Transverse colon (tissue), 4 donors: Measurements from ENCODE around the gene TMEM123. TPM values are rescaled to one million over a fixed set of nuclear protein-coding genes. Genes with fewer than 3 reads are reported as not detected.
"Not testable (repeated sequence)": the region's sequence is repeated elsewhere in the genome, so short reads cannot be mapped to it uniquely, and the experiment has no call there.

Experiments used
- DNase-seq: peaks from one replicate; pipeline ENCODE4 v3.0.0-alpha.2; 2019
- H3K27ac ChIP-seq, 4 donors: fragments of 200-600 bp; sonication (generic); 2 replicates each; pipeline ENCODE4 v1.5.1; 2016 to 2018; ENCODE audit warnings: inconsistent platforms in 4 of 4
- H3K27me3 ChIP-seq: fragments of 200-600 bp; sonication (generic); 2 replicates; pipeline ENCODE4 v1.5.1; 2017; ENCODE audit warnings: inconsistent platforms
- H3K36me3 ChIP-seq, 4 donors: fragments of 200-600 bp; sonication (generic); 2 replicates each; pipeline ENCODE4 v1.5.1; 2017 to 2019; ENCODE audit warnings: inconsistent platforms in 4 of 4
- H3K4me1 ChIP-seq, 4 donors: fragments of 200-600 bp; sonication (generic); 2 replicates each; pipeline ENCODE4 v1.5.1; 2017 to 2020; ENCODE audit warnings: inconsistent platforms in 4 of 4
- H3K4me3 ChIP-seq, 4 donors: fragments of 200-600 bp; sonication (generic); 1 replicate in 1 of 4; 2 replicates in 3 of 4; pipeline versions ENCODE4 v1.5.1 to v1.6.1; 2017 to 2019; ENCODE audit warnings: inconsistent platforms in 4 of 4
- H3K9me3 ChIP-seq, 2 donors: fragments of 200-600 bp; sonication (generic); 2 replicates each; pipeline ENCODE4 v1.5.1; 2017 to 2019; ENCODE audit warnings: inconsistent platforms in 2 of 2
- EP300 ChIP-seq: sonication (generic); formaldehyde crosslinking; IDR thresholded peaks from one replicate; pipeline ENCODE4 v1.6.1; 2017; ENCODE audit warnings: antibody characterized with exemption, low read depth
- POLR2A ChIP-seq: fragments of 450-650 bp; IDR thresholded peaks from one replicate; pipeline ENCODE4 v1.6.1; 2016; ENCODE audit warnings: antibody characterized with exemption, mild to moderate bottlenecking, moderate library complexity
- POLR2AphosphoS5 ChIP-seq, 3 donors: sonication (generic); formaldehyde crosslinking; IDR thresholded peaks; one replicate each; pipeline ENCODE4 v1.6.1; 2016; ENCODE audit warnings: antibody characterized with exemption in 3 of 3
- whole genome bisulfite sequencing, 2 donors: methylation state at CpG; one replicate each; pipeline ENCODE4 v1.1.5; 2018; ENCODE audit warnings: low coverage in 1 of 2; 5-methylcytosine and 5-hydroxymethylcytosine counted together
- in situ Hi-C, 4 donors: fragments of 200-750 bp; cut with MboI; loops; one replicate each; pipeline versions ENCODE4 v1.15.0 to v1.15.1; 2017; ENCODE audit warnings: low sequenced_read_pairs in 3 of 4, low pct_ligation_motif_present in 1 of 4, low pct_unique_long_range_greater_than_20kb in 1 of 4
- intact Hi-C: fragments of 100-400 bp; cut with DNase I; formaldehyde crosslinking; loops from one replicate; pipeline ENCODE4 v1.15.1; 2023; ENCODE audit warnings: low total_unique reads
- total RNA-seq, 4 donors: library from RNA; depleted of rRNA; stranded (reverse); fragments of >200 nt; gene quantifications; one replicate each; pipeline ENCODE4 v1.1.0, GENCODE V29; 2016
- TF ChIP-seq, protein P1 (sequence below), 5 experiments: fragments of 200-600 bp in 3 of 5; fragments of 450-650 bp in 2 of 5; sonication (generic) in 3 of 5; IDR thresholded peaks; 1 replicate in 2 of 5; 2 replicates in 3 of 5; pipeline ENCODE4 v1.5.1; 2016 to 2017; ENCODE audit warnings: antibody characterized with exemption in 5 of 5, inconsistent platforms in 3 of 5, mild to moderate bottlenecking in 2 of 5, moderate library complexity in 1 of 5

The TMEM123 gene
- total RNA-seq, 4 donors from 2014 or later = 55.4 to 137 (median 104) TPM

DNA sequence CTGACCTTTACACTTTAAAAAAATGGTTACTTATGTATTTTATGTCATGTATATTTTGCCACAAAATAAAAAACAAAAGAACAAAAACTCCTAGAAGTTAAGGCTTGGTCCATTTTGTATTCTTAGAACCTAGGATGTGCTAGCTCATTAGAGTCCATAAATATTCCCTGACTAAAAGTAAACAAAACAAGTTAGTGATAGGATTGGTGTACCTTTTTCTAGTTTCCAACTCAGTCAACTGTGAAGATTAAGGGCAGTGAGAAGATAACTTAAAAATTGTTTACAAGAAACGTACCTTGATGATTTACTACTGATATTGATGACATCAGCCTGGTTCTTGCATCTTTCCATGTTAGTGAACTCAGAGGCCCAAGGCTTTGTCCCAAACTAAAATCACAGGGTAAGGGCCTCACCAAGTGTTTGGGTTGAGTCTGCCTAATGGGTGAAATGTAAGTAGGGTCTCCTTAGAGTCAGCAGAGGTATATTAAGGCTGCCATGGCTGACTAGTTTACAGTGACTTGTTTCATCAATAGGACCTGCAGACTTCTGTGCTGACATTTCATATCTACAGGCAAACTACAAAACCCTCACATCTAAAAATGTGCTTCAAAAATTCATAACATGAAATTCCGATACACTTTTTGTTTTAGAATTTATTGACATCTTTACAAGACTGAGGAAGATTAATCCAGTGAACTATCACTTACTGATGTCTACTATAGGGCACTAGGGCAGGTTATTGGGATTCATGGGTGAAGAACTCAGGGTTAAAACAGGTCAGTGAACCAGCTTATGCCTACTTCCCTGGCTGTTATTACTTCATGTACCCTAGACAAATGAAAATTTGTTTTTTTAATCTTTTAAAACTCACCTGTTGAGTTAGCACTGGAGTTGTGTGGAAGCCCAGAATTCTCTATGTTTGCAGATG lies 4.4 kb downstream of the TMEM123 start:
- in situ Hi-C loops (loop anchor here in 1 of 4 donors (10.0 kb wide), 1 partner anchor 53 kb away; no protein-coding TSS in a partner anchor), intact Hi-C loops (no loop called here)
- no peak overlapping the region for H3K4me3 ChIP-seq
- H3K9me3 ChIP-seq = no peaks in the 10 kb centered on the region
- no peaks in the 10 kb centered on the region for H3K27me3 ChIP-seq
- TF ChIP-seq POLR2A (no peak), EP300 (no peak), POLR2AphosphoS5 (IDR thresholded peaks at IDR 0.05) (no peak)
- TF ChIP-seq, protein P1, sequence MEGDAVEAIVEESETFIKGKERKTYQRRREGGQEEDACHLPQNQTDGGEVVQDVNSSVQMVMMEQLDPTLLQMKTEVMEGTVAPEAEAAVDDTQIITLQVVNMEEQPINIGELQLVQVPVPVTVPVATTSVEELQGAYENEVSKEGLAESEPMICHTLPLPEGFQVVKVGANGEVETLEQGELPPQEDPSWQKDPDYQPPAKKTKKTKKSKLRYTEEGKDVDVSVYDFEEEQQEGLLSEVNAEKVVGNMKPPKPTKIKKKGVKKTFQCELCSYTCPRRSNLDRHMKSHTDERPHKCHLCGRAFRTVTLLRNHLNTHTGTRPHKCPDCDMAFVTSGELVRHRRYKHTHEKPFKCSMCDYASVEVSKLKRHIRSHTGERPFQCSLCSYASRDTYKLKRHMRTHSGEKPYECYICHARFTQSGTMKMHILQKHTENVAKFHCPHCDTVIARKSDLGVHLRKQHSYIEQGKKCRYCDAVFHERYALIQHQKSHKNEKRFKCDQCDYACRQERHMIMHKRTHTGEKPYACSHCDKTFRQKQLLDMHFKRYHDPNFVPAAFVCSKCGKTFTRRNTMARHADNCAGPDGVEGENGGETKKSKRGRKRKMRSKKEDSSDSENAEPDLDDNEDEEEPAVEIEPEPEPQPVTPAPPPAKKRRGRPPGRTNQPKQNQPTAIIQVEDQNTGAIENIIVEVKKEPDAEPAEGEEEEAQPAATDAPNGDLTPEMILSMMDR (IDR thresholded peaks at IDR 0.05) = no peak
- no peaks in the 10 kb centered on the region for H3K36me3 ChIP-seq
- no peak for DNase-seq
- peak overlapping the region in 2 of 4 donors; percentile 93 to 99 for H3K27ac ChIP-seq
- H3K4me1 ChIP-seq = peaks cover 24 to 41% (median 32%) of the 10 kb centered on the region in 4 donors
- WGBS, 2 donors = 67 to 90% methylated on average over 2 of the region's 2 CpGs

DNA sequence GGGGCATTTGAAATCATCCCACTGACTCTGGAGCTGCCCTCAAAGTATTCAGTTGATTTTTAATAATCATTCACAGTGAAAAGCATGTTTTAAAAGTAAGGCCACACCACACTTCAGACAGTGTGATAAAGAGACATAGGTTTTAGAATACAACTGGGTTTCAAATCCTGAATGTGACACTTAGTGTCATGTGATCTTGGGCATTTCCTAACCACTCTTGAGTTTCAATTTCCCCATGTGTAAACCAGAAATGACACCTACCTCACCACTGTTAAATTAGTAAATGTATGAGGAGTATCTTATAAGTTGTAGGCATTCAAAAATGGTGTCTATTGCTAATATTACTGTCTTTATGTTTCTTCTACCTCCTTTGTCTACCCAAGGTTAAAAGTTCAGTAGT lies 5.4 kb downstream of the TMEM123 start:
- Histone ChIP-seq H3K4me3 (no peak overlapping the region), H3K27ac (no peak overlapping the region), H3K9me3 (no peaks in the 10 kb centered on the region), H3K27me3 (no peaks in the 10 kb centered on the region), H3K36me3 (no peaks in the 10 kb centered on the region), H3K4me1 (peaks cover 24 to 39% (median 31%) of the 10 kb centered on the region in 4 donors)
- intact Hi-C loops (no loop called here), in situ Hi-C loops (loop anchor here in 1 of 4 donors (10.0 kb wide), 1 partner anchor 52 kb away; no protein-coding TSS in a partner anchor)
- DNase-seq = no peak
- TF ChIP-seq POLR2AphosphoS5 (IDR thresholded peaks at IDR 0.05) = no peak
- TF ChIP-seq POLR2A = no peak
- TF ChIP-seq EP300 = no peak
- TF ChIP-seq, protein P1 (IDR thresholded peaks at IDR 0.05) = no peak

DNA sequence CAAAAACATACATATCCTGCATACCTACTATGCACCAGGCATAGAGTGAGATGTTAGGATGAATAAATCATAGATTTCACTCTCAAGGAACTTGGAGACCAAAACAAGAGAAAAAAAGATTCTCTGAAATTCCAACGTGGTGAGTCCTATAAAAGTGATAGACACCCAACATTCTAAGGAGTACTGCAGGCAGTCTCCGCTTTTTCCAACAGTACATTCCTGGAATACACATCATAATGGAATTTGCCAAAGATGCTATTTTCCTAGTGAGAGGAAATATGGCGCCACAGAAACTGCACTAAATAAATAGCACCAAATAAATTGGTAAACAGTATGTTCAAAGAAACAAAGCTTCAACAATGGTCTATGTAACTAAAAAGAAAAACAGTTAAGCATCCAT lies 6.0 kb downstream of the TMEM123 start:
- in situ Hi-C loops = loop anchor here in 1 of 4 donors (10.0 kb wide), 1 partner anchor 52 kb away; no protein-coding TSS in a partner anchor

DNA sequence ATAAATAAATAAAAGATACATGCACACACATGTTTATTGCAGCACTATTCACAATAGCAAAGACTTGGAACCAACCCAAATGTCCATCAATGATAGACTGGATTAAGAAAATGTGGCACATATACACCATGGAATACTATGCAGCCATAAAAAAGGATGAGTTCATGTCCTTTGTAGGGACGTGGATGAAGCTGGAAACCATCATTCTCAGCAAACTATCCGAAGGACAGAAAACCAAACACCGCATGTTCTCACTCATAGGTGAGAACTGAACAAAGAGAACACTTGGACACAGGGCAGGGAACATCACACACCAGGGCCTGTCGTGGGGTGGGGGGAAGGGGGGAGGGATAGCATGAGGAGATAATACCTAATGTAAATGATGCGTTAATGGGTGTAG lies 7.9 kb downstream of the TMEM123 start:
- peaks cover 14 to 25% (median 20%) of the 10 kb centered on the region in 4 donors for H3K4me1 ChIP-seq
- H3K36me3 ChIP-seq, intact Hi-C loops, H3K27me3 ChIP-seq, H3K27ac ChIP-seq, H3K4me3 ChIP-seq, H3K9me3 ChIP-seq, DNase-seq: not testable (repeated sequence)
- in situ Hi-C loops = loop anchor here in 1 of 4 donors (10.0 kb wide), 1 partner anchor 50 kb away; no protein-coding TSS in a partner anchor
- 92 to 94% methylated on average over 5 of the region's 5 CpGs for WGBS, 2 donors

More for the DNA sequence above, 6.0 kb downstream of the TMEM123 start:
- no peaks in the 10 kb centered on the region for H3K9me3 ChIP-seq
- H3K36me3 ChIP-seq = no peaks in the 10 kb centered on the region
- WGBS, 2 donors = 64 to 70% methylated on average over 3 of the region's 3 CpGs
- no peak overlapping the region for H3K4me3 ChIP-seq
- no peak overlapping the region for H3K27ac ChIP-seq
- no peak for DNase-seq
- H3K4me1 ChIP-seq = peaks cover 24 to 39% (median 31%) of the 10 kb centered on the region in 4 donors
- TF ChIP-seq, protein P1 (IDR thresholded peaks at IDR 0.05) = no peak
- intact Hi-C loops = no loop called here
- no peaks in the 10 kb centered on the region for H3K27me3 ChIP-seq

DNA sequence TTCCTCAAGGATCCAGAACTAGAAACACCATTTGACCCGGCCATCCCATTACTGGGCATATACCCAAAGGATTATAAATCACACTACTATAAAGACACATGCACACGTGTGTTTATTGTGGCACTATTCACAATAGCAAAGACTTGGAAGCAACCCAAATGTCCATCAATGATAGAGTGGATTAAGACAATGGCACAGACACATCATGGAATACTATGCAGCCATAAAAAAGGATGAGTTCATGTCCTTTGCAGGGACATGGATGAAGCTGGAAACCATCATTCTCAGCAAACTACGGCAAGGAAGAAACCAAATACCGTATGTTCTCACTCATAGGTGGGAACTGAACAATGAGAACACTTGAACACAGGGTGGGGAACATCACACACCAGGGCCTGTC lies 8.4 kb downstream of the TMEM123 start:
- H3K4me3 ChIP-seq = not testable (repeated sequence)

DNA sequence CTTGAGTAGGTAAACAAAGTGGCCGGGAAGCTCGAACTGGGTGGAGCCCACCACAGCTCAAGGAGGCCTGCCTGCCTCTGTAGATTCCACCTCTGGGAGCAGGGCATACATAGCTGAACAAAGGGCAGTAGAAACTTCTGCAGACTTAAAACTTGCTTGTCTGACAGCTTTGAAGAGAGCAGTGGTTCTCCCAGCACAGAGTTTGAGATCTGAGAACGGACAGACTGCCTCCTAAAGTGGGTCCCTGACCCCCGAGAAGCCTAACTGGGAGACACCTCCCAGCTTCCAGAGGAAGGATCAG lies 13.6 kb downstream of the TMEM123 start:
- in situ Hi-C loops, H3K9me3 ChIP-seq, H3K4me3 ChIP-seq, H3K36me3 ChIP-seq, intact Hi-C loops, H3K27me3 ChIP-seq, H3K27ac ChIP-seq, DNase-seq: not testable (repeated sequence)
- 67% methylated on average over 4 of the region's 4 CpGs; no CpG with 5 or more reads in 1 of the 2 donors for WGBS, 2 donors
- peaks cover 0 to 18% (median 10%) of the 10 kb centered on the region in 4 donors for H3K4me1 ChIP-seq

More for the DNA sequence above, 8.4 kb downstream of the TMEM123 start:
- peaks cover 9 to 20% (median 15%) of the 10 kb centered on the region in 4 donors for H3K4me1 ChIP-seq
- intact Hi-C loops, DNase-seq, H3K9me3 ChIP-seq, H3K36me3 ChIP-seq, H3K27me3 ChIP-seq, H3K27ac ChIP-seq: not testable (repeated sequence)
- 47 to 77% methylated on average over 3 to 4 of the region's 4 CpGs for WGBS, 2 donors
- in situ Hi-C loops = loop anchor here in 1 of 4 donors (10.0 kb wide), 1 partner anchor 49 kb away; no protein-coding TSS in a partner anchor
